HEK293 (cell line): ENCODE results near the gene TBC1D17.

Experiments
- KLF16 ChIP-seq: fragments of 450-650 bp; formaldehyde crosslinking; IDR thresholded peaks from 2 replicates; pipeline ENCODE4 v1.5.1; 2017; ENCODE audit warnings: missing biosample characterization, missing genetic modification characterization
- ZSCAN23 ChIP-seq: fragments of 450-650 bp; formaldehyde crosslinking; IDR thresholded peaks from 2 replicates; pipeline ENCODE4 v1.5.1; 2016; ENCODE audit warnings: missing biosample characterization, missing genetic modification characterization
- TF ChIP-seq, protein P1 (sequence below): fragments of 450-650 bp; formaldehyde crosslinking; IDR thresholded peaks from 2 replicates; pipeline ENCODE4 v1.5.1; 2016; ENCODE audit warnings: missing biosample characterization, missing genetic modification characterization
- TF ChIP-seq, protein P2 (sequence below): fragments of 450-650 bp; formaldehyde crosslinking; IDR thresholded peaks from 2 replicates; pipeline ENCODE4 v1.5.1; 2016; ENCODE audit warnings: missing biosample characterization, missing genetic modification characterization

DNA sequence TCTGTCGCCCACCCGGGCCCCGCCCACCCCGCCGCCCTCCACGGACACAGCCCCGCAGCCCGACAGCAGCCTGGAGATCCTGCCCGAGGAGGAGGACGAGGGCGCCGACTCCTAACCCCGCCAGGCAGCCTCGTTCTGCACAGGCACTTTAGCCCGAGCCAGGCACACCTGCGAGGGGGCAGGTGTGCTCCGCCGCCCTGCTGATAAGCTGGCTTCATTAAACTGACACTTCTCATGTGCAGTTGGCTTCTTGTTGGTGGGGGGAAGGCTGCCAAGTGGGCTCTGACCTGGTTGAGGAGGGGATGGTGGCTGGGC lies 11.0 kb downstream of the TBC1D17 start:
- TF ChIP-seq, protein P1, sequence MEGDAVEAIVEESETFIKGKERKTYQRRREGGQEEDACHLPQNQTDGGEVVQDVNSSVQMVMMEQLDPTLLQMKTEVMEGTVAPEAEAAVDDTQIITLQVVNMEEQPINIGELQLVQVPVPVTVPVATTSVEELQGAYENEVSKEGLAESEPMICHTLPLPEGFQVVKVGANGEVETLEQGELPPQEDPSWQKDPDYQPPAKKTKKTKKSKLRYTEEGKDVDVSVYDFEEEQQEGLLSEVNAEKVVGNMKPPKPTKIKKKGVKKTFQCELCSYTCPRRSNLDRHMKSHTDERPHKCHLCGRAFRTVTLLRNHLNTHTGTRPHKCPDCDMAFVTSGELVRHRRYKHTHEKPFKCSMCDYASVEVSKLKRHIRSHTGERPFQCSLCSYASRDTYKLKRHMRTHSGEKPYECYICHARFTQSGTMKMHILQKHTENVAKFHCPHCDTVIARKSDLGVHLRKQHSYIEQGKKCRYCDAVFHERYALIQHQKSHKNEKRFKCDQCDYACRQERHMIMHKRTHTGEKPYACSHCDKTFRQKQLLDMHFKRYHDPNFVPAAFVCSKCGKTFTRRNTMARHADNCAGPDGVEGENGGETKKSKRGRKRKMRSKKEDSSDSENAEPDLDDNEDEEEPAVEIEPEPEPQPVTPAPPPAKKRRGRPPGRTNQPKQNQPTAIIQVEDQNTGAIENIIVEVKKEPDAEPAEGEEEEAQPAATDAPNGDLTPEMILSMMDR, result no peak
- TF ChIP-seq, protein P2, sequence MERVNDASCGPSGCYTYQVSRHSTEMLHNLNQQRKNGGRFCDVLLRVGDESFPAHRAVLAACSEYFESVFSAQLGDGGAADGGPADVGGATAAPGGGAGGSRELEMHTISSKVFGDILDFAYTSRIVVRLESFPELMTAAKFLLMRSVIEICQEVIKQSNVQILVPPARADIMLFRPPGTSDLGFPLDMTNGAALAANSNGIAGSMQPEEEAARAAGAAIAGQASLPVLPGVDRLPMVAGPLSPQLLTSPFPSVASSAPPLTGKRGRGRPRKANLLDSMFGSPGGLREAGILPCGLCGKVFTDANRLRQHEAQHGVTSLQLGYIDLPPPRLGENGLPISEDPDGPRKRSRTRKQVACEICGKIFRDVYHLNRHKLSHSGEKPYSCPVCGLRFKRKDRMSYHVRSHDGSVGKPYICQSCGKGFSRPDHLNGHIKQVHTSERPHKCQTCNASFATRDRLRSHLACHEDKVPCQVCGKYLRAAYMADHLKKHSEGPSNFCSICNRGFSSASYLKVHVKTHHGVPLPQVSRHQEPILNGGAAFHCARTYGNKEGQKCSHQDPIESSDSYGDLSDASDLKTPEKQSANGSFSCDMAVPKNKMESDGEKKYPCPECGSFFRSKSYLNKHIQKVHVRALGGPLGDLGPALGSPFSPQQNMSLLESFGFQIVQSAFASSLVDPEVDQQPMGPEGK (tag by site-specific recombination), result no peak
- TF ChIP-seq KLF16 (no peak), ZSCAN23 (tag by site-specific recombination) (no peak)
